Endothelial cell of umbilical vein (primary cell): Measurements from ENCODE around the gene BMPR1A. TPM values are rescaled to one million over a fixed set of nuclear protein-coding genes. Genes with fewer than 3 reads are reported as not detected.

Experiments
- BruUV-seq: library from RNA; stranded (reverse); fragments of 400-500 nt; replicated peaks from 2 replicates; lab custom pipeline; 2021; lab: Mats Ljungman, UMichigan
- CTCF ChIA-PET: fragments of 300-600, 350-600 bp; sonication (Branson Sonifier 250); formaldehyde crosslinking; loops from one replicate; lab custom pipeline; 2021; ENCODE audit warnings: antibody characterized with exemption, inconsistent platforms; lab: Charles Lee
- POLR2A ChIA-PET: fragments of 300-600, 350-600 bp; sonication (Branson Sonifier 250); formaldehyde crosslinking; loops from one replicate; lab custom pipeline; 2021; ENCODE audit warnings: antibody characterized with exemption, inconsistent platforms; lab: Charles Lee
- DNase-seq: peaks from one replicate; pipeline ENCODE4 v3.0.0-alpha.2; 2011; ENCODE audit warnings: low read depth, low spot score
- FAIRE-seq: peaks from 2 replicates; lab custom pipeline; 2011; peaks lifted over from hg19 to GRCh38; lab: Jason Lieb, UNC
- H2AFZ ChIP-seq: 2 replicates; pipeline ENCODE4 v1.6.0; 2012; ENCODE audit warnings: low read depth, low read length, control low read depth, inconsistent platforms
- H3K27ac ChIP-seq: 2 replicates; pipeline ENCODE4 v1.5.1; 2011; ENCODE audit warnings: low read depth, mild to moderate bottlenecking, control low read depth, low read length, moderate library complexity; ENCODE audit not compliant: insufficient read depth
- H3K27me3 ChIP-seq, 2 experiments: 2 replicates each; pipeline versions ENCODE4 v1.6.0 to v1.6.1; 2011; ENCODE audit warnings: low read length in 2 of 2, mixed read lengths in 1 of 2; ENCODE audit not compliant: control insufficient read depth in 2 of 2, insufficient read depth in 2 of 2
- H3K36me3 ChIP-seq, 2 experiments: 2 replicates in 1 of 2; 3 replicates in 1 of 2; pipeline ENCODE4 v1.5.1; 2011; ENCODE audit warnings: low read length in 2 of 2, mild to moderate bottlenecking in 1 of 2, moderate library complexity in 1 of 2; ENCODE audit not compliant: control insufficient read depth in 2 of 2, insufficient read depth in 2 of 2; ENCODE audit errors: extremely low read depth in 1 of 2
- H3K4me1 ChIP-seq: 3 replicates; pipeline ENCODE4 v1.5.1; 2011; ENCODE audit warnings: mild to moderate bottlenecking, low read length; ENCODE audit not compliant: control insufficient read depth, insufficient read depth; ENCODE audit errors: extremely low read depth
- H3K4me2 ChIP-seq: 2 replicates; pipeline ENCODE4 v1.6.1; 2011; ENCODE audit warnings: low read length, control low read depth, mixed read lengths; ENCODE audit not compliant: insufficient read depth
- H3K4me3 ChIP-seq, 3 experiments: fragments of 200-600 bp in 1 of 3; sonication (generic), shearing (Covaris generic) in 1 of 3; replicated peaks in 1 of 3; 2 replicates each; pipeline ENCODE4 v1.5.1; 2011 to 2016; ENCODE audit warnings: control low read depth in 3 of 3, low read length in 3 of 3, mild to moderate bottlenecking in 2 of 3, inconsistent platforms in 1 of 3, low read depth in 1 of 3, moderate library complexity in 1 of 3; ENCODE audit not compliant: insufficient read depth in 1 of 3
- H3K79me2 ChIP-seq: 2 replicates; pipeline ENCODE4 v1.6.0; 2012; ENCODE audit warnings: low read length, inconsistent platforms; ENCODE audit not compliant: control insufficient read depth, insufficient read depth
- H3K9ac ChIP-seq: replicated peaks from 2 replicates; pipeline ENCODE3; 2011; ENCODE audit warnings: low read length, control low read depth; ENCODE audit not compliant: insufficient read depth; ENCODE audit errors: extremely low read depth
- H3K9me1 ChIP-seq: replicated peaks from 3 replicates; pipeline ENCODE4 v1.6.0; 2011; ENCODE audit warnings: mild to moderate bottlenecking, low read length; ENCODE audit not compliant: control insufficient read depth, insufficient read depth; ENCODE audit errors: extremely low read depth
- H3K9me3 ChIP-seq: replicated peaks from 2 replicates; pipeline ENCODE4 v1.5.1; 2012; ENCODE audit warnings: low read length, inconsistent platforms; ENCODE audit not compliant: control insufficient read depth, insufficient read depth
- H4K20me1 ChIP-seq: replicated peaks from 2 replicates; pipeline ENCODE3; 2011; ENCODE audit warnings: mild to moderate bottlenecking, low read length; ENCODE audit not compliant: control insufficient read depth, insufficient read depth; ENCODE audit errors: extremely low read depth
- EZH2 ChIP-seq: IDR thresholded peaks from 2 replicates; pipeline ENCODE4 v1.6.1; 2012; ENCODE audit warnings: borderline replicate concordance, low read depth, mild to moderate bottlenecking, moderate library complexity, low read length, inconsistent platforms; ENCODE audit not compliant: severe bottlenecking
- FOS ChIP-seq: IDR thresholded peaks from 2 replicates; pipeline ENCODE4 v1.6.1; 2011; ENCODE audit warnings: mild to moderate bottlenecking, low read length, moderate library complexity, borderline replicate concordance; ENCODE audit not compliant: insufficient read depth
- GATA2 ChIP-seq: IDR thresholded peaks from 2 replicates; pipeline ENCODE4 v1.7.0; 2011; ENCODE audit warnings: low read depth, mild to moderate bottlenecking, moderate library complexity, mixed read lengths, low read length; ENCODE audit not compliant: insufficient read length, insufficient read depth
- JUN ChIP-seq: IDR thresholded peaks from 2 replicates; pipeline ENCODE4 v1.6.1; 2011; ENCODE audit warnings: borderline replicate concordance, low read depth; ENCODE audit not compliant: insufficient read length, insufficient read depth
- MYC ChIP-seq: IDR thresholded peaks from one replicate; pipeline ENCODE4 v1.6.1; 2011; ENCODE audit warnings: mild to moderate bottlenecking, low read depth, low read length
- POLR2A ChIP-seq: IDR thresholded peaks from 2 replicates; pipeline ENCODE4 v1.6.1; 2012; ENCODE audit warnings: low read depth, mild to moderate bottlenecking, control low read depth, low read length
- POLR2AphosphoS5 ChIP-seq: IDR thresholded peaks from 2 replicates; pipeline ENCODE4 v1.6.1; 2012; ENCODE audit warnings: low read depth, mild to moderate bottlenecking, control low read depth, low read length, moderate library complexity; ENCODE audit not compliant: insufficient read depth
- dilution Hi-C: fragments of 300-500 bp; cut with MboI; formaldehyde crosslinking; loops from one replicate; pipeline ENCODE4 v1.15.0; 2019; ENCODE audit warnings: low sequenced_read_pairs; ENCODE audit not compliant: extremely low pct_ligation_motif_present
- intact Hi-C: fragments of 100-400 bp; cut with micrococcal nuclease; formaldehyde crosslinking; loops from one replicate; pipeline ENCODE4 v1.10.0; 2022
- polyA plus RNA-seq, 4 experiments: library from polyadenylated mRNA; depleted of rRNA in 3 of 4; stranded (reverse) in 3 of 4; unstranded in 1 of 4; fragments of >200 nt; gene quantifications; 2 replicates each; pipeline versions ENCODE4 v1.2.1 to v1.2.3, GENCODE V29; 2011 to 2012; ENCODE audit warnings: missing spikeins in 1 of 4
- total RNA-seq: library from RNA; stranded (reverse); gene quantifications from 2 replicates; pipeline ENCODE4 v1.2.3, GENCODE V29; 2021
- TF ChIP-seq, protein P1 (sequence below): IDR thresholded peaks from 2 replicates; pipeline ENCODE4 v1.6.1; 2011; ENCODE audit not compliant: insufficient read depth, insufficient read length

BMPR1A gene
- total and polyA plus RNA-seq, 2 donors (not counting 3 experiments of a cell fraction or from before 2014, with no cell fraction given): not detected

- no peak overlapping the region for H3K4me3 ChIP-seq
- no peak overlapping the region for H2AFZ ChIP-seq
- no peak for TF ChIP-seq FOS
- no peak for TF ChIP-seq POLR2A
- no peak for TF ChIP-seq MYC
- TF ChIP-seq, protein P1, sequence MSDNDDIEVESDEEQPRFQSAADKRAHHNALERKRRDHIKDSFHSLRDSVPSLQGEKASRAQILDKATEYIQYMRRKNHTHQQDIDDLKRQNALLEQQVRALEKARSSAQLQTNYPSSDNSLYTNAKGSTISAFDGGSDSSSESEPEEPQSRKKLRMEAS: no peak
- H3K4me1 ChIP-seq: no peaks in the 10 kb centered on the region
- H3K36me3 ChIP-seq: peaks cover 44 to 70% of the 10 kb centered on the region in 2 experiments
- BruUV-seq: no TSS peak
- H3K27me3 ChIP-seq: no peaks in the 10 kb centered on the region
- H4K20me1 ChIP-seq: no peaks in the 10 kb centered on the region
- ChIA-PET POLR2A (no interaction called here), CTCF (interaction anchor here (1.2 to 12.5 kb wide), 3 partner anchors 16 to 114 kb away, joined by 4 to 325 read pairs (median 189); partner anchors contain the start of genes ADIRF, MMRN2 and SNCG)
- no peak for DNase-seq
- H3K9ac ChIP-seq: no peak overlapping the region
- H3K9me3 ChIP-seq: no peaks in the 10 kb centered on the region
- dilution Hi-C loops (no loop called here), intact Hi-C loops (no loop called here)
- no peak for FAIRE-seq
- H3K27ac ChIP-seq: no peak overlapping the region
- peaks cover 23% of the 10 kb centered on the region for H3K79me2 ChIP-seq
- no peak overlapping the region for H3K4me2 ChIP-seq
- no peaks in the 10 kb centered on the region for H3K9me1 ChIP-seq
These were observed 184.3 kb downstream of the BMPR1A start for GRCh38 chr10:86940677-86941076.

GRCh38 chr10:86941426-86941825 is 185.0 kb downstream of the BMPR1A start:
- Histone ChIP-seq H3K27ac (no peak overlapping the region), H3K9me1 (no peaks in the 10 kb centered on the region), H4K20me1 (no peaks in the 10 kb centered on the region), H3K4me3 (no peak overlapping the region), H3K4me1 (no peaks in the 10 kb centered on the region), H3K79me2 (peaks cover 29% of the 10 kb centered on the region), H3K9ac (no peak overlapping the region), H3K27me3 (no peaks in the 10 kb centered on the region), H3K9me3 (no peaks in the 10 kb centered on the region), H3K4me2 (no peak overlapping the region), H2AFZ (no peak overlapping the region), H3K36me3 (peaks cover 38 to 70% of the 10 kb centered on the region in 2 experiments)
- DNase-seq (no peak), FAIRE-seq (no peak)
- ChIA-PET CTCF (interaction anchor here (1.2 to 12.5 kb wide), 3 partner anchors 16 to 113 kb away, joined by 4 to 325 read pairs (median 189); partner anchors contain the start of genes ADIRF, MMRN2 and SNCG), POLR2A (no interaction called here)
- dilution Hi-C loops: no loop called here
- TF ChIP-seq EZH2 (no peak), GATA2 (no peak), POLR2A (no peak), JUN (no peak), POLR2AphosphoS5 (no peak), FOS (no peak), MYC (no peak)
- TF ChIP-seq, protein P1: no peak
- intact Hi-C loops: no loop called here
- BruUV-seq: no TSS peak
